ENCODE measurements around the gene POLE. TPM values are rescaled to one million over a fixed set of nuclear protein-coding genes. Genes with fewer than 3 reads are reported as not detected.

The POLE gene
- total RNA-seq, 1 experiment from 2014 or later, result 62.9 TPM

DNA sequence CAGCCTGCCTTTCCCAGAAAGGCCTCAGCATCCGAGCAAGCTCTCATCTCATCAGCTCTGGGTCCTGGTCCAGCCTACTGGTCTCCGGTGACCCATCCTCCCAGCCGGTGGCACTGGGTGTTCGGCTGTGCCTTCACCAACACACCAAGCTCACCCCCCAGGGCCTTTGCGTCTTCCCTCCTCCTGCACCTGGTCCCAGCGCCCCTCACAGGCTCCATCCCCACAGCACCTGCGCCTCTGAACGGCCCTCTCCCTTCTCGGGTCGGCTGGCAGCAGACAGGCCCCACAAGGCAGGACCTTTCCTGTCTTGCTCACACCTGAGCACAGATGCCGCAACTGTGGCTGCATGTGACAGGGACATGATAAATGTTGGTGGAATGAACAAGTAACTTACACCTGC lies 55.5 kb downstream of the POLE start:
- Histone ChIP-seq H3K4me2 (no peak overlapping the region), H3F3A (ENCODE audit: insufficient read depth, low read depth) (no peaks in the 10 kb centered on the region), H3K27me3 (ENCODE audit: insufficient read depth, low read depth) (no peaks in the 10 kb centered on the region), H4K20me1 (ENCODE audit: insufficient read depth) (no peaks in the 10 kb centered on the region), H3K9me3 (ENCODE audit: insufficient read depth, low read depth) (no peaks in the 10 kb centered on the region), H3K9me2 (ENCODE audit: insufficient read depth) (no peaks in the 10 kb centered on the region), H3K79me2 (ENCODE audit: low read depth) (no peaks in the 10 kb centered on the region), H3K36me3 (ENCODE audit: low read depth) (peaks cover 5% of the 10 kb centered on the region), H3K4me1 (replicated peaks; ENCODE audit: insufficient read depth) (no peaks in the 10 kb centered on the region), H2AFZ (no peak overlapping the region), H3K27ac (no peak overlapping the region), H3K4me3 (no peak overlapping the region)
- intact Hi-C loops (cut with micrococcal nuclease; ENCODE audit: unreplicated experiment), result no loop called here
- DNase-seq, result no peak
- ChIA-PET POLR2A (ENCODE audit: unreplicated experiment) (no interaction called here), CTCF (no interaction called here)
- BruUV-seq (replicated peaks), result no TSS peak
- TF ChIP-seq, protein P1, sequence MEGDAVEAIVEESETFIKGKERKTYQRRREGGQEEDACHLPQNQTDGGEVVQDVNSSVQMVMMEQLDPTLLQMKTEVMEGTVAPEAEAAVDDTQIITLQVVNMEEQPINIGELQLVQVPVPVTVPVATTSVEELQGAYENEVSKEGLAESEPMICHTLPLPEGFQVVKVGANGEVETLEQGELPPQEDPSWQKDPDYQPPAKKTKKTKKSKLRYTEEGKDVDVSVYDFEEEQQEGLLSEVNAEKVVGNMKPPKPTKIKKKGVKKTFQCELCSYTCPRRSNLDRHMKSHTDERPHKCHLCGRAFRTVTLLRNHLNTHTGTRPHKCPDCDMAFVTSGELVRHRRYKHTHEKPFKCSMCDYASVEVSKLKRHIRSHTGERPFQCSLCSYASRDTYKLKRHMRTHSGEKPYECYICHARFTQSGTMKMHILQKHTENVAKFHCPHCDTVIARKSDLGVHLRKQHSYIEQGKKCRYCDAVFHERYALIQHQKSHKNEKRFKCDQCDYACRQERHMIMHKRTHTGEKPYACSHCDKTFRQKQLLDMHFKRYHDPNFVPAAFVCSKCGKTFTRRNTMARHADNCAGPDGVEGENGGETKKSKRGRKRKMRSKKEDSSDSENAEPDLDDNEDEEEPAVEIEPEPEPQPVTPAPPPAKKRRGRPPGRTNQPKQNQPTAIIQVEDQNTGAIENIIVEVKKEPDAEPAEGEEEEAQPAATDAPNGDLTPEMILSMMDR (conservative IDR thresholded peaks at IDR 0.05), result no peak
- TF ChIP-seq EZH2 (IDR thresholded peaks at IDR 0.05; ENCODE audit: low read depth), result no peak

DNA sequence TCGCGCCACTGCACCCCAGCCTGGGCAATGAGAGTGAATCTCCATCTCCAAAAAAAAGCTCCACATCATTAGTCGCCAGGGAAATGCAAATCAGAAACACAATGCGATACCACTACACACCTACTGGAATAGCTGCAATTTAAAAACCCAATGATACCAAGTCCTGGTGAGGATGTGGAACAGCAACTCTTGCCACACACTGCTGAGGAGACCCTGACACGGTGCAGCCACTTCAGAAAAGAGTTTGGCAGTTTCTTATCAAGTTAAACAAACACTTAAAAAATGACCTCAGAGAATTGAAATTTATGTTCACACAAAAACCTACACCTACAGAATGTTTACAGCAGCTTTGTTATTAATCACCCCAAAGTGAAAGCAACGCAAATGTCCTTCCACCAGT lies 56.5 kb downstream of the POLE start:
- Histone ChIP-seq H3F3A (ENCODE audit: insufficient read depth, low read depth) (no peaks in the 10 kb centered on the region), H3K4me3 (no peak overlapping the region), H4K20me1 (ENCODE audit: insufficient read depth) (no peaks in the 10 kb centered on the region), H3K36me3 (ENCODE audit: low read depth) (peaks cover 5% of the 10 kb centered on the region), H3K4me2 (no peak overlapping the region), H3K79me2 (ENCODE audit: low read depth) (no peaks in the 10 kb centered on the region), H2AFZ (no peak overlapping the region), H3K9me2 (ENCODE audit: insufficient read depth) (no peaks in the 10 kb centered on the region), H3K27ac (no peak overlapping the region), H3K4me1 (replicated peaks; ENCODE audit: insufficient read depth) (no peaks in the 10 kb centered on the region), H3K9me3 (ENCODE audit: insufficient read depth, low read depth) (no peaks in the 10 kb centered on the region), H3K27me3 (ENCODE audit: insufficient read depth, low read depth) (no peaks in the 10 kb centered on the region)
- ChIA-PET CTCF (no interaction called here), POLR2A (ENCODE audit: unreplicated experiment) (no interaction called here)
- intact Hi-C loops (cut with micrococcal nuclease; ENCODE audit: unreplicated experiment), result no loop called here
- BruUV-seq (replicated peaks), result no TSS peak
- DNase-seq, result no peak
- TF ChIP-seq, protein P1 (conservative IDR thresholded peaks at IDR 0.05), result no peak
- no peak for TF ChIP-seq EZH2 (IDR thresholded peaks at IDR 0.05; ENCODE audit: low read depth)

DNA sequence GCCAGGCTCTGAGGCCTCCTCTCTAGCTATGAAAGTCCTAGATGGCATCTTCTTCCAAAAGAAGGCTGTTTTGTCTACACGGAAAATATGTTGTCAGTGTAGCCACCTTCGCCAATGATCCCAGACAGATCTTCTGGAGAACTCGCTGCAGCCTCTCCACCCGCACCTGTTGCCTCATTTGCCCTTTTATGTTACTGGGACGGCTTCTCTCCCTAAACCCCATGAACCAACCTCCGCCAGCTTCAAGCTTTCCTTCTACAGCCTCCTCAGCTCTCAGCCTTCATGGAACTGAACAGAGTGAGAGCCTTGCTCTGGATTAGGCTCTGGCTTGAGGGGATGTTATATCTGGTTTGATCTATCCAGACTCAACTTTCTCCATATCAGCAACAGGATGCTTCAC lies 57.8 kb downstream of the POLE start:
- TF ChIP-seq EZH2 (IDR thresholded peaks at IDR 0.05; ENCODE audit: low read depth), result no peak
- TF ChIP-seq, protein P1 (conservative IDR thresholded peaks at IDR 0.05), result no peak
- Histone ChIP-seq H4K20me1 (ENCODE audit: insufficient read depth) (no peaks in the 10 kb centered on the region), H3F3A (ENCODE audit: insufficient read depth, low read depth) (peaks cover 2% of the 10 kb centered on the region; the same call in 1 of the 2 replicates), H3K27me3 (ENCODE audit: insufficient read depth, low read depth) (no peaks in the 10 kb centered on the region), H2AFZ (no peak overlapping the region), H3K9me3 (ENCODE audit: insufficient read depth, low read depth) (no peaks in the 10 kb centered on the region), H3K4me1 (replicated peaks; ENCODE audit: insufficient read depth) (peaks cover 3% of the 10 kb centered on the region), H3K9me2 (ENCODE audit: insufficient read depth) (no peaks in the 10 kb centered on the region), H3K4me3 (no peak overlapping the region), H3K36me3 (ENCODE audit: low read depth) (peaks cover 5% of the 10 kb centered on the region; the same call in 1 of the 2 replicates), H3K79me2 (ENCODE audit: low read depth) (no peaks in the 10 kb centered on the region), H3K4me2 (no peak overlapping the region), H3K27ac (no peak overlapping the region)
- BruUV-seq (replicated peaks), result no TSS peak
- DNase-seq, result no peak
- ChIA-PET POLR2A (ENCODE audit: unreplicated experiment) (no interaction called here), CTCF (no interaction called here)
- intact Hi-C loops (cut with micrococcal nuclease; ENCODE audit: unreplicated experiment), result no loop called here
